GM12872 (cell line): ENCODE results near the gene ENDOV.

Experiments
- TF ChIP-seq, protein P1 (sequence below): IDR thresholded peaks from 3 replicates; pipeline ENCODE4 v1.5.1; 2011; ENCODE audit warnings: low read depth, mild to moderate bottlenecking, low read length, moderate library complexity; ENCODE audit not compliant: insufficient read depth

The ENDOV gene

DNA sequence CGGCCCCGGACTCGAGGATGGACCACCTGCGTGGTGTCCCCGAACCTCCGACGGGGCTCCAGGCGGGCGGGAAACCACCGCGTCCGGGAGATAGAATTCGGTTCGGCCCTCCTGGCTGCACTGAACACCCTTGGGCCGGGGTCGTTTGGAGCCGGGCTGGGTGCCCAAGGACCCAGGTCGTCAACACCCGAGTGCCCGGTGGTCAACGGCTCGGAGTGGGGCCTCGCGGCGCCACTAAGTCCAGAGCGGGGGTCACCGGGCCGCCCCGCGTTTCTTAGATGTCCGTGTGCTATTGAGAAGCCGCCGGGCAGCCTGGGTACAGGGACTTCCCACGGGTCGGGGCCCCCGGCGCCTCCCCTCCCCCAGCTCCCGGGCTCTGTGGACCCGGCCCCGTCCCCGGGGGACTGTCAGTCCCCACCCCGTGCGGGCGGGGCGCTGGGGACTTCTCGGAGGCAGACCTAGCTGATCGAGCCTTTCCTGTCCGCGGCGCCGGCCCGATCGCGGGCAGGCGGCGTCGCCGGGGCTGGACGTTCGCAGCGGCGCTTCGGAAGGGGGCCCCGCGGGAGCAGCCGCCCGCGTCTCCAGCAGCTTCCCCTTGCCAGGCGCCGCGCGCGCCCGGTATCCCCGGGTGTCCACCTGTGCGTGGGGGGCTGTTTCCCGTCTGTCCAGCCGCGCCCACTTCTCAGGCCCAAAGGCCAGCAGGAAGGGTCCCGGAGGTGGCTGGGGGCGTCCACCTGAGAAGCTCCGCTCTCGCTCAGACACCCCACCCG, 62.1 kb downstream of the ENDOV start:
- TF ChIP-seq, protein P1, sequence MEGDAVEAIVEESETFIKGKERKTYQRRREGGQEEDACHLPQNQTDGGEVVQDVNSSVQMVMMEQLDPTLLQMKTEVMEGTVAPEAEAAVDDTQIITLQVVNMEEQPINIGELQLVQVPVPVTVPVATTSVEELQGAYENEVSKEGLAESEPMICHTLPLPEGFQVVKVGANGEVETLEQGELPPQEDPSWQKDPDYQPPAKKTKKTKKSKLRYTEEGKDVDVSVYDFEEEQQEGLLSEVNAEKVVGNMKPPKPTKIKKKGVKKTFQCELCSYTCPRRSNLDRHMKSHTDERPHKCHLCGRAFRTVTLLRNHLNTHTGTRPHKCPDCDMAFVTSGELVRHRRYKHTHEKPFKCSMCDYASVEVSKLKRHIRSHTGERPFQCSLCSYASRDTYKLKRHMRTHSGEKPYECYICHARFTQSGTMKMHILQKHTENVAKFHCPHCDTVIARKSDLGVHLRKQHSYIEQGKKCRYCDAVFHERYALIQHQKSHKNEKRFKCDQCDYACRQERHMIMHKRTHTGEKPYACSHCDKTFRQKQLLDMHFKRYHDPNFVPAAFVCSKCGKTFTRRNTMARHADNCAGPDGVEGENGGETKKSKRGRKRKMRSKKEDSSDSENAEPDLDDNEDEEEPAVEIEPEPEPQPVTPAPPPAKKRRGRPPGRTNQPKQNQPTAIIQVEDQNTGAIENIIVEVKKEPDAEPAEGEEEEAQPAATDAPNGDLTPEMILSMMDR, result no peak

DNA sequence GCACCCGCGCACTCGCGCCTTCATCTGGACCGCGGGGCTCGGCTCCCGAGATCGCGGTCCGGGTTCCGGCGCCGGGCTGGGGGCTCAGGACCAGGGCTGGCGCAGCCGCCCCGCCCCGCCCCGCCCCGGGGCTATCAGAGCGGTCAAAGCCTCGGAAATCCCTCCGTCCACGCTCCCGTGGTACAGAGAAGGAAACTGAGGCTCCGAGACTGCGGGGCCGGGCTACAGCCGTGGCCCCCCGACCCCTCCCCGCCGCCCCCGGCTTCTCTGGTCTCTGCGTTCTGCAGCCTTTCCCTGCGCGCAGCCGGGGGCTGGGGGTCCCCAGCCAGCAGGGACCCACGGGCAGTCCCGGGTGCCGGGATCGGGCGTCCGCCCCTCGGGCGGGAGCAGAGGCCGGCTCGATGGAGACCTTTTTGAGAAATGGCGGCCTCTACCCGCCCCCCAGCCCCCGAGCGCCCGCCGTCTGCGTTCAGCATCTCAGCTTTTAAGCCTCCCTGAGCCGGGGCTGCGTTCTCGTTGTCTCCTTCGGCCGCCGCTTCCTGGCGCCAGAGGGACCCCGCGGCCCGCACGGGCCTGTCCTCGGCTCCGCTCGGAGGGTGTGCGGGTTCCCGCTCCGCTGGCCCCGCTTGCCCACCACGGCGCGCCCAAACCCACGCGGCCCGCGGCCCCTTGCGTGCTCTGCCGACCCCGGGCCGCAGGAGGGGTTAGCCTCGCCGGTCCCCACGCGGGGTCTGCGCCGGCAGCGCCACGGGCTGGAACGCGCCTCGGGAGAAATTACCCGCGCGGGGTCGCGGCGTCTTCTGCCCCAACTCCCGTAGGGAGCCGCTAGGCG, 62.9 kb downstream of the ENDOV start:
- TF ChIP-seq, protein P1, result no peak

DNA sequence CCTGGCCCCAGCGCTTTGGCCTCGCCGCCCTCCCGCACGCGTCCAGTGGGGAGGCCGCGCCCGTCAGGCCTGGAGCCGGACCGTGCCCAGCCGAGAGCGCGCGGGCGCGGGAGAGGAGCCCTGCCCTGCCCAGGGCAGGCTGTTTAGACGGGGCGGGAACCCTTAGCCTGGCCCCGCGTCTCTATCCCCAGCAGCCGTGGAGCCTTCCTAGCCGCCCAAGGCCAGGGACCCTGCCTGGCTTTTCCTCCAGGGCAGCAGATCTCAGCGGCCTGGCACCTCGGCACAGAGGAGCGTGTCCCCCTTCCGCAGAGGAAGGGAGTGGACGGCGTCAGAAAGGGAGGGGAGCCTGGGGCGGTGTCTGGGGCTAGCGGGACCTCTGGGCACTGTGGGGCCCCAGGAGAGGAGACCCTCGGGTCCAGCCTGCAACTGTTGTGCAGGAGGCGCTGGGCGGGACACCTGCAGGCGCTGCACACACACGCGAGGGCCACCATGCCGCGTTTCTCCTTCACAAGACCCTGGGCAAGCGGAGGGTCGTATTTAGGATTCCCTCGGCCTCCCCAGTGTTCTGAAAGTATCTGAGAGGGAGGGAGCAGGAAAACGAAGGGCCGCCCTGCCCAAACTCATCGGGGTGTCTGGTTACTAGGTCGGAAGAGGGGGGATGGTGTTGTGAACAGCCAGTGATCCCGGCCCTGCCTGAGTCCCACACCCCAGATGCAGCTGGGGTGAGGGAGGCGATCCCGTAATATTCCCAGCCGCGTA, 63.7 kb downstream of the ENDOV start:
- TF ChIP-seq, protein P1, result no peak

DNA sequence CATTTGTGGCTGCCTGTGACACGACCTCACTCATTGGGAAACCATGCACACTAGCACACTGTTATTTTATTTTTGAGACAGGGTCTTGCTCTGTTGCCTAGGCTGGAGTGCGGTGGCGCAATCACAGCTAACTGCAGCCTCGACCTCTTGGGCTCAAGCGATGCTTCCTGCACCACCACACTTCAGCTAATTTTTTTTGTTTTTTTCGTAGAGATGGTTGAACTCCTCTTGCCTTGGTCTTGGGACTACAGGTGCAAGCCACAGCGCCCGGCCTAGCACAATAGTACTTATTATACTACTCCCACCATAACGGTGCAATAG, 64.2 kb downstream of the ENDOV start:
- TF ChIP-seq, protein P1, result no peak

DNA sequence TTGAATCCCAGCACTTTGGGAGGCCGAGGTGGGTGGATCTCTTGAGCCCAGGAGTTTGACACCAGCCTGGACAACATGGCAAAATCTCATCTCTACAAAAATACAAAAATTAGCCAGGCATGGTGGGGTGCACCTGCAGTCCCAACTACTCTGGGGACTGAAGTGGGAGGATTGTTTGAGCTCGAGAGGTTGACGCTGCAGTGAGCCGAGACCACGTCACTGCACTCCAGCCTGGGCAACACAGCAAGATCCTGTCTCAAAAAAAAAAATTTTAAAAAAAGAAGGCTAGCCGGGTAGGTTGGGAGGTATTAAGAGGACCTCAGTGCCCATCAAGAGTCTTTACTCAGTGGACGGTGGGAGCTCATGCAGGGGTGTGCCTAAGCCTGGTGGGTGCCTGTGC, 65.3 kb downstream of the ENDOV start:
- TF ChIP-seq, protein P1, result no peak

DNA sequence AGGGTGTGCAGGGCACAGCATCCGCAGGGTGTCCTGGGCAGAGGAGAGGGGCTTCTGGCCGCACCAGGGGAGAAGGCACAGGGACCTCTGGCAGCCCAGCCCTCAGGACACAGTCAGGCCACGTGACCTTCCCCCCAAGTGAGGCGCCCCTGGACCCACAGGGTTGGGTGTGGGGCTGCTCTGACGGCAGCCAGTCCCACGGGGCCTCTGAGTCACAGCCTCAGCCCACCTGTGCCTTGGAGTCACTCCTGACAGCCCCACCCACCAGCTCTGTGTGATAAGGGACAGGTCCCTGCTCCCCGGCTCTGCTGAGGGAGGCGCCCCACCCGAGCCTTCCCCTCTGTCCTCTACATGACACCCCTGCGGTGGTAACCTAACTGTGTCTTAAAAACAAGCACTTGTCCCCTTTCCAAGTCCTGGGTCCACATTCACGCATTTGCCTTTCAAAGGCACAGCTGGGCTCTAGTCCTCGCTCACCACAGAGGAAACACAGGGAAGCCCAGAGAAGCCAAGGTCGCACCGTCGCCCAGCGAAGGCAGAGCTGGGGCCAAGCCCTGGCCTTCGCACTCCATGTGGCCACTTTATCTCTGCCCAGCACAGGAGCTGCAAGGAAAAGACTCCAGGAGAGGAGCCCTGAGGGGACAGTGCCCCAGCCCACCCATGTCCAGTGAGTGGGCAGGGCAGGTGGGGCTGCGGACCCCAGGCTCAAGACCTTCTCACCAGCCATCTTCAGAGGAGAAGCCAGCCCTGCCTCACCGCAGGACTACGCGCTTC, 66.5 kb downstream of the ENDOV start:
- TF ChIP-seq, protein P1, result no peak

DNA sequence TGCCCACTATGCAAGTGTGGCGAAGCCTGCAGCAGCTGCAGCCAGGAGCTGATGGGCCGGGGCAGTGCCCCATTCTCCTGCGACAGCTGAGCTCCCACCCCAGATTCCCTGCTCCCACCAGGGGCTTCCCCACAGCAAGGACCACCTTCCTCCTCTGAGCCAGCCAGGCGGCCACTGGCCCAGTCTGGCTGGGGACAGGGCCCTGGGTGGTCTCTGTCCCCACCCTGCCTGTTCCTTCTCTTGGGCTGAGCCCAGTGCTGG, 67.0 kb downstream of the ENDOV start:
- TF ChIP-seq, protein P1, result no peak
